Gastroesophageal sphincter (tissue), 3 donors: Measurements from ENCODE around the gene CYTH1.

Experiments
- EP300 ChIP-seq: sonication (generic); formaldehyde crosslinking; IDR thresholded peaks from one replicate; pipeline ENCODE4 v1.6.1; 2017; ENCODE audit warnings: antibody characterized with exemption, mild to moderate bottlenecking
- POLR2A ChIP-seq, 2 donors: fragments of 450-650 bp; IDR thresholded peaks; one replicate each; pipeline ENCODE4 v1.6.1; 2017; ENCODE audit warnings: antibody characterized with exemption in 2 of 2, mild to moderate bottlenecking in 2 of 2, moderate library complexity in 1 of 2
- POLR2AphosphoS5 ChIP-seq: sonication (generic); formaldehyde crosslinking; IDR thresholded peaks from one replicate; pipeline ENCODE4 v1.6.1; 2017; ENCODE audit warnings: antibody characterized with exemption
- TF ChIP-seq, protein P1 (sequence below), 4 experiments: fragments of 200-600 bp in 2 of 4; fragments of 450-650 bp in 2 of 4; sonication (generic) in 1 of 4; IDR thresholded peaks; one replicate each; pipeline ENCODE4 v1.5.1; 2017 to 2019; ENCODE audit warnings: antibody characterized with exemption in 4 of 4, mild to moderate bottlenecking in 2 of 4, moderate library complexity in 2 of 4

DNA sequence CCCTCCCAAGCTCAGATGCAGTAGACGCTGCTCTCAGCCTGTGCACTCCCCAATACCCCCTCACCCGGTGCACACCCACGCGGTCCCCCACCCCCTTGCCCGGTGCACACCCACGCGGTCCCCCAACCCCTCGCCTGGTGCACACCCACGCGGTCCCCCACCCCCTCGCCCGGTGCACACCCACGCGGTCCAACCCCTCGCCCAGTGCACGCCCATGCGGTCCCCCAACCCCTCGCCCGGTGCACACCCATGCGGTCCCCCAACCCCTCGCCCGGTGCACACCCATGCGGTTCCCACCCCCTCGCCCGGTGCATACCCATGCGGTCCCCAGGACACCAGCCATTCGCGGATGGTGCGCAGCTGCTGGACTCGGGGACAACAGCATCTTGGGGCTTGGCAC, 19.9 kb upstream of the CYTH1 start:
- TF ChIP-seq, protein P1, sequence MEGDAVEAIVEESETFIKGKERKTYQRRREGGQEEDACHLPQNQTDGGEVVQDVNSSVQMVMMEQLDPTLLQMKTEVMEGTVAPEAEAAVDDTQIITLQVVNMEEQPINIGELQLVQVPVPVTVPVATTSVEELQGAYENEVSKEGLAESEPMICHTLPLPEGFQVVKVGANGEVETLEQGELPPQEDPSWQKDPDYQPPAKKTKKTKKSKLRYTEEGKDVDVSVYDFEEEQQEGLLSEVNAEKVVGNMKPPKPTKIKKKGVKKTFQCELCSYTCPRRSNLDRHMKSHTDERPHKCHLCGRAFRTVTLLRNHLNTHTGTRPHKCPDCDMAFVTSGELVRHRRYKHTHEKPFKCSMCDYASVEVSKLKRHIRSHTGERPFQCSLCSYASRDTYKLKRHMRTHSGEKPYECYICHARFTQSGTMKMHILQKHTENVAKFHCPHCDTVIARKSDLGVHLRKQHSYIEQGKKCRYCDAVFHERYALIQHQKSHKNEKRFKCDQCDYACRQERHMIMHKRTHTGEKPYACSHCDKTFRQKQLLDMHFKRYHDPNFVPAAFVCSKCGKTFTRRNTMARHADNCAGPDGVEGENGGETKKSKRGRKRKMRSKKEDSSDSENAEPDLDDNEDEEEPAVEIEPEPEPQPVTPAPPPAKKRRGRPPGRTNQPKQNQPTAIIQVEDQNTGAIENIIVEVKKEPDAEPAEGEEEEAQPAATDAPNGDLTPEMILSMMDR (IDR thresholded peaks at IDR 0.05): no peak
- no peak for TF ChIP-seq POLR2AphosphoS5
- no peak for TF ChIP-seq EP300
- no peak for TF ChIP-seq POLR2A (IDR thresholded peaks at IDR 0.05)
